Activated T-helper 17 cell treated with anti-CD3 and anti-CD28 coated beads, Interleukin-2, amount 50 U/mL, for 72 hours (primary cell): ENCODE results near the gene SFN. TPM values are rescaled to one million over a fixed set of nuclear protein-coding genes. Genes with fewer than 3 reads are reported as not detected.
"Not testable (repeated sequence)": the region's sequence is repeated elsewhere in the genome, so short reads cannot be mapped to it uniquely, and the experiment has no call there.

Experiments
- ATAC-seq: fragments of 150-1000 bp; cut with Tn5 transposase; replicated peaks from 2 replicates; pipeline ENCODE4 v1.10.0; 2021; ENCODE audit warnings: mild to moderate bottlenecking, moderate library complexity
- H3K27ac Mint-ChIP-seq: one replicate; pipeline ENCODE4 v1.8.0; 2022; ENCODE audit warnings: mixed read lengths
- H3K27me3 Mint-ChIP-seq: one replicate; pipeline ENCODE4 v1.8.0; 2022; ENCODE audit warnings: mixed read lengths
- H3K36me3 Mint-ChIP-seq: one replicate; pipeline ENCODE4 v1.8.0; 2022; ENCODE audit warnings: low read depth, mild to moderate bottlenecking, mixed read lengths
- H3K4me1 Mint-ChIP-seq: one replicate; pipeline ENCODE4 v1.8.0; 2022; ENCODE audit warnings: mixed read lengths
- H3K4me3 Mint-ChIP-seq: one replicate; pipeline ENCODE4 v1.8.0; 2022; ENCODE audit warnings: mild to moderate bottlenecking, mixed read lengths
- H3K9me3 Mint-ChIP-seq: one replicate; pipeline ENCODE4 v1.8.0; 2022; ENCODE audit warnings: mixed read lengths
- total RNA-seq, 2 donors: library from RNA; stranded (reverse); gene quantifications; one replicate each; pipeline ENCODE4 v1.2.3, GENCODE V29; 2022

The SFN gene
- total RNA-seq, 2 donors from 2014 or later, result 4.3 to 4.7 TPM

- no peaks in the 10 kb centered on the region for H3K27me3 Mint-ChIP-seq
These were observed 30.5 kb upstream of the SFN start for GRCh38 chr1:26832249-26832960.

GRCh38 chr1:26833432-26834405 lies 29.2 kb upstream of the SFN start:
- Mint-ChIP-seq H3K27me3 (no peaks in the 10 kb centered on the region), H3K4me3 (peak overlapping the region; percentile 99), H3K27ac (peak overlapping the region; percentile 99), H3K36me3 (peaks cover 99% of the 10 kb centered on the region), H3K9me3 (no peaks in the 10 kb centered on the region), H3K4me1 (peaks cover 69% of the 10 kb centered on the region)
- peak; percentile 97 for ATAC-seq

More at GRCh38 chr1:26832249-26832960, 30.5 kb upstream of the SFN start:
- peaks cover 59% of the 10 kb centered on the region for H3K4me1 Mint-ChIP-seq
- no peak for ATAC-seq
- peak overlapping the region; percentile 99 for H3K27ac Mint-ChIP-seq
- peaks cover 99% of the 10 kb centered on the region for H3K36me3 Mint-ChIP-seq
- no peaks in the 10 kb centered on the region for H3K9me3 Mint-ChIP-seq
- peak overlapping the region; percentile 99 for H3K4me3 Mint-ChIP-seq

- H3K9me3 Mint-ChIP-seq, ATAC-seq, H3K27me3 Mint-ChIP-seq: not testable (repeated sequence)
- peak overlapping the region; percentile 85 for H3K27ac Mint-ChIP-seq
- peaks cover 46% of the 10 kb centered on the region for H3K4me1 Mint-ChIP-seq
- peak overlapping the region; percentile 71 for H3K4me3 Mint-ChIP-seq
- peaks cover 99% of the 10 kb centered on the region for H3K36me3 Mint-ChIP-seq
These were observed 25.3 kb upstream of the SFN start for GRCh38 chr1:26837665-26838064.

GRCh38 chr1:26838474-26839338 lies 24.2 kb upstream of the SFN start:
- peak; percentile 99 for ATAC-seq
- H3K4me3 Mint-ChIP-seq, result peak overlapping the region; percentile 71
- H3K9me3 Mint-ChIP-seq, result no peaks in the 10 kb centered on the region
- peaks cover 99% of the 10 kb centered on the region for H3K36me3 Mint-ChIP-seq
- peaks cover 36% of the 10 kb centered on the region for H3K4me1 Mint-ChIP-seq
- H3K27ac Mint-ChIP-seq, result peak overlapping the region; percentile 85
- H3K27me3 Mint-ChIP-seq, result no peaks in the 10 kb centered on the region

- no peaks in the 10 kb centered on the region for H3K9me3 Mint-ChIP-seq
- H3K4me1 Mint-ChIP-seq, result peaks cover 31% of the 10 kb centered on the region
These were observed 23.6 kb upstream of the SFN start for GRCh38 chr1:26839339-26839722.

GRCh38 chr1:26839779-26840178 lies 23.2 kb upstream of the SFN start:
- Mint-ChIP-seq H3K4me3 (peak overlapping the region; percentile 71), H3K9me3 (no peaks in the 10 kb centered on the region), H3K27ac (peak overlapping the region; percentile 85), H3K36me3 (peaks cover 99% of the 10 kb centered on the region), H3K4me1 (peaks cover 30% of the 10 kb centered on the region), H3K27me3 (no peaks in the 10 kb centered on the region)
- no peak for ATAC-seq

More at GRCh38 chr1:26839339-26839722, 23.6 kb upstream of the SFN start:
- Mint-ChIP-seq H3K27me3 (no peaks in the 10 kb centered on the region), H3K4me3 (peak overlapping the region; percentile 71), H3K27ac (peak overlapping the region; percentile 85), H3K36me3 (peaks cover 99% of the 10 kb centered on the region)
- peak; percentile 17 for ATAC-seq

- H3K4me1 Mint-ChIP-seq, result peaks cover 17% of the 10 kb centered on the region
- H3K27me3 Mint-ChIP-seq, result no peaks in the 10 kb centered on the region
- ATAC-seq, result peak; percentile 48
- peaks cover 100% of the 10 kb centered on the region for H3K36me3 Mint-ChIP-seq
- H3K9me3 Mint-ChIP-seq, result no peaks in the 10 kb centered on the region
- H3K27ac Mint-ChIP-seq, result peak overlapping the region; percentile 8
- H3K4me3 Mint-ChIP-seq, result no peak overlapping the region
These were observed 18.3 kb upstream of the SFN start for GRCh38 chr1:26844424-26845196.

- H3K27me3 Mint-ChIP-seq, ATAC-seq, H3K4me3 Mint-ChIP-seq, H3K9me3 Mint-ChIP-seq: not testable (repeated sequence)
- peaks cover 100% of the 10 kb centered on the region for H3K36me3 Mint-ChIP-seq
- peaks cover 17% of the 10 kb centered on the region for H3K4me1 Mint-ChIP-seq
- peak overlapping the region; percentile 74 for H3K27ac Mint-ChIP-seq
These were observed 15.1 kb upstream of the SFN start for GRCh38 chr1:26847826-26848225.

GRCh38 chr1:26848499-26848898 lies 14.4 kb upstream of the SFN start:
- H3K27me3 Mint-ChIP-seq, result no peaks in the 10 kb centered on the region
- H3K4me3 Mint-ChIP-seq, result no peak overlapping the region
- H3K9me3 Mint-ChIP-seq, result no peaks in the 10 kb centered on the region
- no peak for ATAC-seq
- H3K4me1 Mint-ChIP-seq, result peaks cover 17% of the 10 kb centered on the region
- peaks cover 100% of the 10 kb centered on the region for H3K36me3 Mint-ChIP-seq
- no peak overlapping the region for H3K27ac Mint-ChIP-seq

- Mint-ChIP-seq H3K36me3 (peaks cover 100% of the 10 kb centered on the region), H3K27ac (peak overlapping the region; percentile 15), H3K4me3 (no peak overlapping the region), H3K9me3 (no peaks in the 10 kb centered on the region), H3K27me3 (no peaks in the 10 kb centered on the region), H3K4me1 (peaks cover 17% of the 10 kb centered on the region)
- peak; percentile 70 for ATAC-seq
These were observed 13.8 kb upstream of the SFN start for GRCh38 chr1:26848941-26849774.

- Mint-ChIP-seq H3K9me3 (no peaks in the 10 kb centered on the region), H3K36me3 (peaks cover 99% of the 10 kb centered on the region), H3K27ac (peak overlapping the region; percentile 50), H3K4me3 (no peak overlapping the region), H3K4me1 (peaks cover 8% of the 10 kb centered on the region), H3K27me3 (no peaks in the 10 kb centered on the region)
- no peak for ATAC-seq
These were observed 11.8 kb upstream of the SFN start for GRCh38 chr1:26851106-26851684.

GRCh38 chr1:26852701-26853100 lies 10.2 kb upstream of the SFN start:
- peaks cover 6% of the 10 kb centered on the region for H3K4me1 Mint-ChIP-seq
- ATAC-seq, result no peak
- no peaks in the 10 kb centered on the region for H3K9me3 Mint-ChIP-seq
- peaks cover 90% of the 10 kb centered on the region for H3K36me3 Mint-ChIP-seq
- H3K27me3 Mint-ChIP-seq, result no peaks in the 10 kb centered on the region
- no peak overlapping the region for H3K27ac Mint-ChIP-seq
- H3K4me3 Mint-ChIP-seq, result no peak overlapping the region
